SK-N-SH (cell line): ENCODE data around the gene GTF2F2. TPM values are rescaled to one million over a fixed set of nuclear protein-coding genes. Genes with fewer than 3 reads are reported as not detected.

ENCODE experiments used
- CTCF ChIA-PET: fragments of 300-600, 350-600 bp; formaldehyde crosslinking; extraction: SDS; loops from one replicate; lab custom pipeline; 2021; lab: Yijun Ruan, JAX
- POLR2A ChIA-PET: fragments of 350-600 bp; sonication (Branson Sonifier 250); formaldehyde crosslinking; extraction: SDS; loops from one replicate; lab custom pipeline; 2020; ENCODE audit warnings: antibody characterized with exemption, inconsistent platforms; lab: Yijun Ruan, JAX
- DNase-seq: peaks from one replicate; pipeline ENCODE4 v3.0.0; 2012
- H2AFZ ChIP-seq: fragments of 200-600 bp; sonication (generic); 2 replicates; pipeline ENCODE4 v1.8.1; 2016; ENCODE audit warnings: antibody characterized with exemption, mild to moderate bottlenecking, low read depth
- H3F3A ChIP-seq: fragments of 200-600 bp; sonication (generic); replicated peaks from 2 replicates; pipeline ENCODE3; 2016; ENCODE audit warnings: antibody characterized with exemption, mild to moderate bottlenecking; ENCODE audit not compliant: insufficient read depth
- H3K27ac ChIP-seq, 2 experiments: fragments of 200-500 bp in 1 of 2; fragments of 200-600 bp in 1 of 2; sonication (Bioruptor generic) in 1 of 2; sonication (generic), shearing (Covaris generic) in 1 of 2; 2 replicates each; pipeline versions ENCODE4 v1.5.1 to v1.6.1; 2014 to 2016; ENCODE audit warnings: low read depth in 2 of 2, inconsistent platforms in 1 of 2, low read length in 1 of 2, mild to moderate bottlenecking in 1 of 2, mixed read lengths in 1 of 2
- H3K27me3 ChIP-seq: fragments of 200-600 bp; sonication (generic), shearing (Covaris generic); 2 replicates; pipeline ENCODE4 v1.6.1; 2016; ENCODE audit warnings: mixed run types; ENCODE audit not compliant: insufficient read depth
- H3K36me3 ChIP-seq, 2 experiments: fragments of 200-500 bp in 1 of 2; fragments of 200-600 bp in 1 of 2; sonication (Bioruptor generic) in 1 of 2; sonication (generic) in 1 of 2; replicated peaks in 1 of 2; 2 replicates each; pipeline versions ENCODE3 to v1.5.1; 2014 to 2016; ENCODE audit warnings: low read length in 1 of 2, mild to moderate bottlenecking in 1 of 2; ENCODE audit not compliant: insufficient read depth in 2 of 2, control insufficient read depth in 1 of 2
- H3K4me1 ChIP-seq, 2 experiments: fragments of 200-500 bp in 1 of 2; fragments of 200-600 bp in 1 of 2; sonication (Bioruptor generic) in 1 of 2; sonication (generic), shearing (Covaris generic) in 1 of 2; 2 replicates each; pipeline versions ENCODE4 v1.5.1 to v1.6.1; 2014 to 2016; ENCODE audit warnings: low read depth in 1 of 2, low read length in 1 of 2, mixed run types in 1 of 2; ENCODE audit not compliant: insufficient read depth in 2 of 2, control insufficient read depth in 1 of 2
- H3K4me2 ChIP-seq: fragments of 200-600 bp; sonication (generic), shearing (Covaris generic); 2 replicates; pipeline ENCODE4 v1.6.1; 2017; ENCODE audit warnings: mixed run types
- H3K4me3 ChIP-seq, 2 experiments: fragments of 200-500 bp in 1 of 2; fragments of 200-600 bp in 1 of 2; sonication (Bioruptor generic) in 1 of 2; sonication (generic), shearing (Covaris generic) in 1 of 2; 2 replicates each; pipeline versions ENCODE4 v1.5.1 to v1.8.1; 2014 to 2016; ENCODE audit warnings: low read depth in 2 of 2, inconsistent platforms in 1 of 2, low read length in 1 of 2, mild to moderate bottlenecking in 1 of 2, mixed read lengths in 1 of 2, moderate library complexity in 1 of 2
- H3K79me2 ChIP-seq: fragments of 200-600 bp; sonication (generic); 2 replicates; pipeline ENCODE4 v1.8.1; 2017; ENCODE audit warnings: mild to moderate bottlenecking; ENCODE audit not compliant: insufficient read depth
- H3K9ac ChIP-seq: fragments of 200-600 bp; sonication (generic); 2 replicates; pipeline ENCODE4 v1.6.1; 2017; ENCODE audit warnings: mixed run types
- H3K9me2 ChIP-seq: fragments of 200-600 bp; sonication (generic); 2 replicates; pipeline ENCODE4 v1.6.1; 2017; ENCODE audit warnings: mixed run types
- H3K9me3 ChIP-seq: fragments of 200-600 bp; sonication (generic); 2 replicates; pipeline ENCODE4 v1.6.1; 2017; ENCODE audit warnings: mixed run types, mild to moderate bottlenecking, moderate library complexity
- H4K20me1 ChIP-seq: fragments of 200-600 bp; sonication (generic); 2 replicates; pipeline ENCODE4 v1.6.1; 2017; ENCODE audit warnings: mild to moderate bottlenecking, mixed run types; ENCODE audit not compliant: insufficient read depth
- EP300 ChIP-seq, 2 experiments: IDR thresholded peaks; 2 replicates each; pipeline versions ENCODE4 v1.4.0 to v1.6.1; 2012; ENCODE audit warnings: borderline replicate concordance in 1 of 2, low read depth in 1 of 2, low read length in 1 of 2
- EZH2phosphoT487 ChIP-seq: fragments of 200-600 bp; sonication (generic); IDR thresholded peaks from 2 replicates; pipeline ENCODE4 v1.6.1; 2017; ENCODE audit warnings: low read depth, mixed run types, mild to moderate bottlenecking, antibody characterized with exemption, moderate library complexity, borderline replicate concordance
- FOXJ3 ChIP-seq: sonication (generic); formaldehyde crosslinking; IDR thresholded peaks from 2 replicates; pipeline ENCODE4 v1.5.1; 2020; ENCODE audit warnings: mild to moderate bottlenecking, missing genetic modification reagents
- FOXM1 ChIP-seq: IDR thresholded peaks from 2 replicates; pipeline ENCODE4 v1.4.0; 2012; ENCODE audit warnings: low read depth, mild to moderate bottlenecking
- GABPA ChIP-seq: IDR thresholded peaks from 2 replicates; pipeline ENCODE4 v1.4.0; 2012; ENCODE audit warnings: low read depth, mild to moderate bottlenecking
- GATA2 ChIP-seq: sonication (generic); formaldehyde crosslinking; IDR thresholded peaks from 2 replicates; pipeline ENCODE4 v1.5.0; 2020; ENCODE audit warnings: mild to moderate bottlenecking, missing genetic modification reagents
- MXI1 ChIP-seq: IDR thresholded peaks from 2 replicates; pipeline ENCODE4 v1.6.1; 2012; ENCODE audit warnings: mild to moderate bottlenecking, low read depth, low read length, improper control_type of control experiment
- NRF1 ChIP-seq: IDR thresholded peaks from 2 replicates; pipeline ENCODE4 v1.6.1; 2012; ENCODE audit warnings: low read depth, mild to moderate bottlenecking, low read length
- RXRA ChIP-seq: IDR thresholded peaks from 2 replicates; pipeline ENCODE4 v1.4.0; 2012; ENCODE audit warnings: low read depth, mild to moderate bottlenecking, borderline replicate concordance
- SIN3A ChIP-seq: IDR thresholded peaks from 2 replicates; pipeline ENCODE4 v1.6.1; 2012; ENCODE audit warnings: low read depth, mild to moderate bottlenecking, low read length, moderate library complexity, borderline replicate concordance
- TAF1 ChIP-seq: IDR thresholded peaks from 2 replicates; pipeline ENCODE4 v1.6.1; 2012; ENCODE audit warnings: low read depth, mild to moderate bottlenecking, low read length, moderate library complexity, borderline replicate concordance
- TCF12 ChIP-seq: IDR thresholded peaks from 2 replicates; pipeline ENCODE4 v1.4.0; 2012
- WGBS: methylation state at CpG from one replicate; pipeline ENCODE4 v1.1.6; 2017; ENCODE audit warnings: low lambda C conversion rate; 5-methylcytosine and 5-hydroxymethylcytosine counted together
- polyA plus RNA-seq, 3 experiments: library from polyadenylated mRNA; depleted of rRNA; stranded (reverse); fragments of >200 nt; gene quantifications; 2 replicates each; pipeline ENCODE4 v1.2.3, GENCODE V29; 2012
- TF ChIP-seq, protein P1 (sequence below): IDR thresholded peaks from 2 replicates; pipeline ENCODE4 v1.6.1; 2012; ENCODE audit warnings: mild to moderate bottlenecking, low read depth, low read length, moderate library complexity
- TF ChIP-seq, protein P2 (sequence below): fragments of 200-600 bp; sonication (generic); IDR thresholded peaks from 2 replicates; pipeline ENCODE4 v1.6.1; 2017; ENCODE audit warnings: antibody characterized with exemption, mild to moderate bottlenecking, moderate library complexity

GTF2F2 gene
- polyA plus RNA-seq, 1 of the 3 experiments (the other 2 are of a cell fraction), result 24.2 TPM

DNA sequence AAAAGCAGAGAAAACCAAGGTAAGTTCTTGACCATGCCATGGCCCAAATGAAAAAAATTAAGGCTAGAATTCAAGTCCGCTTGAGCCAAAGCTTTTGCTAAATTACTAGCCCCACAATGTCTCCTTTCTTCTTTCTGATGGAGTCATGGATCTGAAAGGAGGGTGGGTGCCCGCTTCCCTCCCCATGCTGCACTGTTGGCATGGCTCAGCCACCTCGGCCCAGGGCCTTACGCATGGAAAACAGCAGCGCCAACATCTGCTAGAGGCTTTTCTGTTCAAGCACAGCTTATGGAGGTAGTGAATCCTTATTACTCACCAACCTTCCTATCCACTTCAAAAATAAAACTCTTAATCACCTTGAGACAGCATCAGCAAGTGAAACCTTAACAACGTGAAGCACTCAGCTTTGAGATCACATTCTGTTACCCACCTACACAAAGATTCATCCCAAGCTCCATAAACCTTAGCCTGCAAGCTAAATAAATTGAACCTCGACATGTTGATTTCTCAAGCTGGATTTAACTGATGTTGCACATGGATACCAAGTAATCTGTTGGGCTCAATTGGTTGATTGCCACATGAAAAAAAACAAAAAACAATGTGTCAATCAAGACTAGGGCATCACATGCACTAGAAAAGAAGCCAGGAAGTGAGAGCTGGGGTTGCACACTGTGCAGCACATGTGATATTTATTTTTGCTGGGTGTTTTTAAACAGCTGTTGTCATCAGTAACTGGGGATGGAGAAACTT lies 177.3 kb downstream of the GTF2F2 start:
- no peaks in the 10 kb centered on the region; a peak in 1 of 4 replicates for H3K4me1 ChIP-seq
- H3K4me3 ChIP-seq, result no peak overlapping the region
- CTCF ChIA-PET, result interaction anchor here (0.6 to 2.4 kb wide), 4 partner anchors 10 to 251 kb away, joined by 3 to 11 read pairs (median 4); no protein-coding TSS in a partner anchor
- TF ChIP-seq MXI1 (no peak), FOXM1 (no peak), GABPA (no peak), EZH2phosphoT487 (no peak), NRF1 (no peak), RXRA (no peak), TCF12 (no peak), EP300 (IDR thresholded peaks at IDR 0.05; ENCODE audit: borderline replicate concordance in 1 of 2, low read depth in 1 of 2, low read length in 1 of 2) (no peak), GATA2 (CRISPR knock-in tag) (no peak)
- TF ChIP-seq, protein P1, sequence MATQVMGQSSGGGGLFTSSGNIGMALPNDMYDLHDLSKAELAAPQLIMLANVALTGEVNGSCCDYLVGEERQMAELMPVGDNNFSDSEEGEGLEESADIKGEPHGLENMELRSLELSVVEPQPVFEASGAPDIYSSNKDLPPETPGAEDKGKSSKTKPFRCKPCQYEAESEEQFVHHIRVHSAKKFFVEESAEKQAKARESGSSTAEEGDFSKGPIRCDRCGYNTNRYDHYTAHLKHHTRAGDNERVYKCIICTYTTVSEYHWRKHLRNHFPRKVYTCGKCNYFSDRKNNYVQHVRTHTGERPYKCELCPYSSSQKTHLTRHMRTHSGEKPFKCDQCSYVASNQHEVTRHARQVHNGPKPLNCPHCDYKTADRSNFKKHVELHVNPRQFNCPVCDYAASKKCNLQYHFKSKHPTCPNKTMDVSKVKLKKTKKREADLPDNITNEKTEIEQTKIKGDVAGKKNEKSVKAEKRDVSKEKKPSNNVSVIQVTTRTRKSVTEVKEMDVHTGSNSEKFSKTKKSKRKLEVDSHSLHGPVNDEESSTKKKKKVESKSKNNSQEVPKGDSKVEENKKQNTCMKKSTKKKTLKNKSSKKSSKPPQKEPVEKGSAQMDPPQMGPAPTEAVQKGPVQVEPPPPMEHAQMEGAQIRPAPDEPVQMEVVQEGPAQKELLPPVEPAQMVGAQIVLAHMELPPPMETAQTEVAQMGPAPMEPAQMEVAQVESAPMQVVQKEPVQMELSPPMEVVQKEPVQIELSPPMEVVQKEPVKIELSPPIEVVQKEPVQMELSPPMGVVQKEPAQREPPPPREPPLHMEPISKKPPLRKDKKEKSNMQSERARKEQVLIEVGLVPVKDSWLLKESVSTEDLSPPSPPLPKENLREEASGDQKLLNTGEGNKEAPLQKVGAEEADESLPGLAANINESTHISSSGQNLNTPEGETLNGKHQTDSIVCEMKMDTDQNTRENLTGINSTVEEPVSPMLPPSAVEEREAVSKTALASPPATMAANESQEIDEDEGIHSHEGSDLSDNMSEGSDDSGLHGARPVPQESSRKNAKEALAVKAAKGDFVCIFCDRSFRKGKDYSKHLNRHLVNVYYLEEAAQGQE, result no peak
- no peak overlapping the region for H3K27ac ChIP-seq
- 91% methylated on average over 7 of the region's 7 CpGs for WGBS
- no peak for DNase-seq
- H3K9ac ChIP-seq, result no peak overlapping the region
- no peaks in the 10 kb centered on the region for H3K9me3 ChIP-seq
- H3F3A ChIP-seq, result no peaks in the 10 kb centered on the region
- no peaks in the 10 kb centered on the region for H3K79me2 ChIP-seq
- H2AFZ ChIP-seq, result no peak overlapping the region
- H3K4me2 ChIP-seq, result no peak overlapping the region
- H3K27me3 ChIP-seq, result no peaks in the 10 kb centered on the region
- no peaks in the 10 kb centered on the region for H3K9me2 ChIP-seq
- no peaks in the 10 kb centered on the region for H4K20me1 ChIP-seq
- no peaks in the 10 kb centered on the region for H3K36me3 ChIP-seq
- POLR2A ChIA-PET, result no interaction called here

DNA sequence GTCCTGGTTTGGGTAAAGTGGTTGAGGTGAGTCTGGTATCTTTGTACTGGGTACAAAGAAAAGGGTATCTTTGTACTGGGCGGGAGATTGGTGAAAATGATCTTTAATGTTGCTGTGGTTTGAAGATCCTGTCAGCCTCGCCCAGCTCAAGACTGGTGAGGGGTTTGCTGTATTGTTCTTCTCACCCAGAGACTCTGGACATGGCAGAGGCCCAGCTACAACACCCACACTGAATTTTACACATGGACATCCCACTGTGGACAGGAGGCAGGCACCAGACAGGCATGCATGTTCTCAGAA lies 177.8 kb downstream of the GTF2F2 start:
- WGBS, result 89% methylated on average over 1 of the region's 2 CpGs
- no peaks in the 10 kb centered on the region for H3F3A ChIP-seq
- TF ChIP-seq SIN3A (no peak), RXRA (no peak), FOXJ3 (CRISPR knock-in tag) (no peak), TAF1 (no peak)
- TF ChIP-seq, protein P2, sequence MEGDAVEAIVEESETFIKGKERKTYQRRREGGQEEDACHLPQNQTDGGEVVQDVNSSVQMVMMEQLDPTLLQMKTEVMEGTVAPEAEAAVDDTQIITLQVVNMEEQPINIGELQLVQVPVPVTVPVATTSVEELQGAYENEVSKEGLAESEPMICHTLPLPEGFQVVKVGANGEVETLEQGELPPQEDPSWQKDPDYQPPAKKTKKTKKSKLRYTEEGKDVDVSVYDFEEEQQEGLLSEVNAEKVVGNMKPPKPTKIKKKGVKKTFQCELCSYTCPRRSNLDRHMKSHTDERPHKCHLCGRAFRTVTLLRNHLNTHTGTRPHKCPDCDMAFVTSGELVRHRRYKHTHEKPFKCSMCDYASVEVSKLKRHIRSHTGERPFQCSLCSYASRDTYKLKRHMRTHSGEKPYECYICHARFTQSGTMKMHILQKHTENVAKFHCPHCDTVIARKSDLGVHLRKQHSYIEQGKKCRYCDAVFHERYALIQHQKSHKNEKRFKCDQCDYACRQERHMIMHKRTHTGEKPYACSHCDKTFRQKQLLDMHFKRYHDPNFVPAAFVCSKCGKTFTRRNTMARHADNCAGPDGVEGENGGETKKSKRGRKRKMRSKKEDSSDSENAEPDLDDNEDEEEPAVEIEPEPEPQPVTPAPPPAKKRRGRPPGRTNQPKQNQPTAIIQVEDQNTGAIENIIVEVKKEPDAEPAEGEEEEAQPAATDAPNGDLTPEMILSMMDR, result no peak
- TF ChIP-seq, all 33 proteins: peak for 0
- no peaks in the 10 kb centered on the region for H3K9me3 ChIP-seq
- H3K36me3 ChIP-seq, result no peaks in the 10 kb centered on the region
- H3K9ac ChIP-seq, result no peak overlapping the region
- H3K79me2 ChIP-seq, result no peaks in the 10 kb centered on the region
- DNase-seq, result no peak
- H3K4me1 ChIP-seq, result no peaks in the 10 kb centered on the region; a peak in 1 of 4 replicates
- no peaks in the 10 kb centered on the region for H4K20me1 ChIP-seq
- ChIA-PET CTCF (interaction anchor here (0.6 to 2.4 kb wide), 3 partner anchors 9 to 17 kb away, joined by 3 to 11 read pairs (median 4); no protein-coding TSS in a partner anchor), POLR2A (no interaction called here)
- H2AFZ ChIP-seq, result no peak overlapping the region
- H3K27me3 ChIP-seq, result no peaks in the 10 kb centered on the region
- no peaks in the 10 kb centered on the region for H3K9me2 ChIP-seq
- no peak overlapping the region for H3K27ac ChIP-seq
- no peak overlapping the region for H3K4me3 ChIP-seq
- no peak overlapping the region for H3K4me2 ChIP-seq
